ENCODE results near the gene ZNF141. TPM values are rescaled to one million over a fixed set of nuclear protein-coding genes. Genes with fewer than 3 reads are reported as not detected.
"Not testable (repeated sequence)": the region's sequence is repeated elsewhere in the genome, so short reads cannot be mapped to it uniquely, and the experiment has no call there.

The ZNF141 gene
- 3.9 TPM for polyA plus RNA-seq (2013, experiment 1 of 2; ENCODE audit: insufficient read length)
- polyA plus RNA-seq (2013, experiment 2 of 2; ENCODE audit: insufficient read length), result 5.2 TPM

- peak; percentile 98 for DNase-seq
Observed at GRCh38 chr4:337143-337931, at the start of gene ZNF141. Gene ZNF141 (plus strand): TSS chr4:337814. CDS start chr4:337984, 170 bp downstream.

GRCh38 chr4:288891-289290, 48.7 kb upstream of the ZNF141 start:
- no peak for DNase-seq

DNA sequence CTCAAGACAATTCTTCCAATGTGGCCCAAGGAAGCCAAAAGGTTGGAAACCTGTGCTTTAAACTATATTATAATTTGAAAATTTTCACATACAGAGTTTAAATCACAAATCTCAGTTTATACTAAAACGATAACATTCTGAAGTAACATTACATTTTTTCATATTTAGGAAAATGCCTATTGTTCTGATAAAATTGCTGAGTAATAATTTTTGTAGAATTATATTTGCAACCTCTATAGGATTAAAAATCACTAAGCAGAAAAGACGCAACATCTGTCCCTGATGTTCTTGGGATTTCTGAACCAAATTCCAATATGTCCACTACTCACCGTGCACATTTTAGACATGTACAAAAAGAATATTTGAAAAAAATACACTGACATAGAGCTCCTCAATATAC, 42.9 kb upstream of the ZNF141 start:
- no peak for DNase-seq

GRCh38 chr4:302381-302780, 35.2 kb upstream of the ZNF141 start:
- DNase-seq, result no peak

DNA sequence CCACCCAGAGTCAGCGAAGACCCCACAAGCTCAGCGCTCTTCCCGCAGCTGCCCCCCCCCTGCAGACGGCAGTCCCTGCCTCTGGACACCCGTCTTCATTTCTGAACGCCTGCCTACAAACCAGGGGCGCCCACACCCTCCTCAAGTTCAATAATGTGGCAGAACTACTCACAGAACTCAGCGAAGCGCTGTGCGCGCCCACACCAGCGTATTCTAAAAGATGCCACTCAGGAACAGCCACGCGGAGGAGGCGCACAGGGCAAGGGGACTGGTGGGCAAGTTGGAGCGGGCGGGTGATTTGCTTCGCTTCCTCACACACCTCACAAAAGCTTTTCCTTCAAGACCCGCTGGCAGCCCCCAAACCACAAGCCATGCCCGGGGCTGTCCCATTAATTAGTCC, 33.1 kb upstream of the ZNF141 start:
- DNase-seq, result not testable (repeated sequence)

GRCh38 chr4:304969-305680, 32.5 kb upstream of the ZNF141 start, which contains the start of gene ZNF732:
Gene ZNF732 (minus strand): TSS chr4:305474. CDS start chr4:305310, 164 bp downstream.
- peak; percentile 73 for DNase-seq

- DNase-seq, result no peak
Observed at GRCh38 chr4:306551-306961, 31.1 kb upstream of the ZNF141 start.

DNA sequence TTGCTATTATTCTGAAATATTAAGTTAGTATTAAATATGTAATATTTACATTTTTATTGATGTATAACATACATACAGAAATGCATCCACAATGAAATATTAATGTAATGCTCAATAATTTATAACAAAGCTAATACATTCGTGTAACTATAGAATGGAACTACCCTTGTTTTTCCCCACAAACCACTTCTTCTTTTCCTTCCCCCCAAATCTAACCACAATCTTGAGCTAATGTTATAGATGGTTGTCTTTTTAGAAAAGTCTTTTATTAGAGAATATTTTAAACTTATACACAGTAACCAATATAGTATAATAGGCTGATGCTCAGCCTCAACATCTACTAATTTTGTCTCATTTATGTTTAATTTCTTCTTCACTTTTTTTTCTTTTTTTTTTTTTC, 27.8 kb upstream of the ZNF141 start:
- no peak for DNase-seq

DNA sequence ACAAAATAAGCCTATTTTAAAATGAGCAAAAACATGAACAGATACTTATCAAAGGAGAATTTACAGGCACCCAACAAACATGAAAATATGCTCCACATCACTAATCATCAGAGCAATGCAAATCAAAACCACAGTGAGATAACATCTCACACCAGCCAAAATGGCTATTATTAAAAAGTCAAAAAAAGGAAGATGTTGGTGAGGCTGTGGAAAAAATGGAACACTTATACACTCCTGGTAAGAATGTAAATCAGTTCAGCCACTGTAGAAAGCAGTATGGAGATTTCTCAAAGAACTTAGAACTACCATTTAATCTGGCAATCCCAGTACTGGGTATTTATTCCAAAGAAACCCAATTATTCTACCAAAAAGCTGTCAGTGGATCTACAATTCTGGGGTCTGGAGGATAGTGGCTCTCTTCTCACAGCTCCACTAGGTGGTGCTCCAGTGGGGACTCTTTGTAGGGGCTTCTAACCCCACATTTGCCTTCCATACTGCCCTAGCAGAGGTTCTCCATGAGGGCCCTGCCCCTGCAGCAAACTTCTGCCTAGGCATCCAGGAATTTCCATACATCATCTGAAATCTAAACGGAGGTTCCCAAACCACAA, 23.2 kb upstream of the ZNF141 start:
- DNase-seq, result no peak

DNA sequence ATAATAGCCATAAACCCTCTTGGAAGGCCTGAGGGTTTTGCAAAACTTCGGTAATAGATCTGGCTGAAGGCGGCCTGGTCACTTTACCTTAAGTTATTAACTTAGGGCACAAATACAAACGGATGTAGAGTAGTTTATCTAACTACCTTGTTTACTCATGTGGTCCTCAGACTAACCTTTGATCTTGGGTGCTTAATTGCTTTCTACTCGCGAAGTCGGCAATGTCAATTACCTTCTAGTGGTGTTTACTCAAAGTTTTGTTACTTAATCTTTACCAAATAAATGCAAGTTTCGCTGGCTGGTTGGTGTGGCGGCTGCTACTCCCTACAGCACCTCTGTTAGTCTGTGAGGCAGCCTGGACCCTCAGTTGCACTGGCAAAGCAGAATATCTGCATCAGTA, 8.9 kb upstream of the ZNF141 start:
- DNase-seq, result no peak

GRCh38 chr4:335515-335914, 2.1 kb upstream of the ZNF141 start:
- no peak for DNase-seq

DNA sequence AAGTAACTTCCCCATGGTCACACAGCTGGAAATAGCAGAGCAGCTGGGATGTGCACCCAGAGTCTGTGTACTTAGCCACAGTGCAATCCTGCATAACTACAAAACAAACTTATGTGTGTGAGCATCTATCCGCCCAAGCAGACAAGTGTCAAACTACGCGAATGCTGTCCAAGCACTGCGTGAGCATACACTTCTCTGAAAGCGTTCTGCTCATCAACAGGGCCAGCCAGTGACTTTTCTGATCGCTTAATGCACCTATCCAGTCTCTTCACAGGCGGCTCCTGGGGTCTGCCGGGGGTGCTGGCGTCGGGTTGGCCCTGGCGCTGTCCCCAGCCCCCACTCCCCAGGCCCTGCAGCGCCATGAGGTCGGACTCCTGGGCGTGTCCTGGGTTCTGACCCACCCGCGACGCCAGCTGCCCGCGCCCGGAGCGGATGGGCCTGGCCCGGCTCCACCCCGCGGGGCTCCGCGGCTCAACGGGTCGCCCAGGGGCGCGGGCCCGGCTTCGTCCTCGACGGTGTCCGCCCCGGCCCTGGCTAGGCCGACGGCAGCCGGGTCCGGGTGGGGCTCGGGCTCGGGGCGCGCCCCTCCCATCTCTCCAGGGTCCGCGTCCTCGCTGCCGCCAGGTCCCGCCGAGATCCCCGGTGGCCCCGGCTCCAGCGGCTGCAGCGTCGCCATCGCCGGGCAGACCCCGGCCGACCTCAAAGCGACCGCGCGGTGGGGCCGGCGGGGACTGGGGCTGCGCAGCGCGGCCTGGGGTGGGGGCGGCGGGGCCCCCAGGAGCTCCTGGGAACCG, 1.3 kb upstream of the ZNF141 start:
- no peak for DNase-seq

- DNase-seq, result no peak
Observed at GRCh38 chr4:336893-337142, 796 bp upstream of the ZNF141 start.

GRCh38 chr4:337932-338758, 531 bp downstream of the ZNF141 start:
- DNase-seq, result peak; percentile 19

DNA sequence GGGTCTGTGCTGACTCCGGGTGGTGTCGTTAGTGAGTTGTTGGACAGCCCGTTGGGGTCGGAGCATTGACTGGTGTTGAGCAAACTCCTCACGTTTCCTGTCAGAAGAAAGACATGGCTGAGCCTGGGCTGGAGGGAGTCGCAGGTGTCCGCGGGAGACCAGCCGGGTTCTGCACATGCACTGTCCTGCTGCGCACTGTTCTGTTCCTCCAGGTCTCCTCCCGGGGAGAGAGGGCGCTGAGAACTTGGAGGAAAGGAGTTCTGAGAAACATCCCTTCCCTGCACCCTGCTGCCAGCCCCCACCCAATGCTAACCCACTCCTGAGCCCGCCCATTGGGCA, 1.1 kb downstream of the ZNF141 start:
- no peak for DNase-seq

GRCh38 chr4:340011-340410, 2.4 kb downstream of the ZNF141 start:
- DNase-seq, result no peak

GRCh38 chr4:373062-373839, 35.6 kb downstream of the ZNF141 start:
- no peak for DNase-seq

GRCh38 chr4:374298-375160, 36.9 kb downstream of the ZNF141 start:
- DNase-seq, result no peak

DNA sequence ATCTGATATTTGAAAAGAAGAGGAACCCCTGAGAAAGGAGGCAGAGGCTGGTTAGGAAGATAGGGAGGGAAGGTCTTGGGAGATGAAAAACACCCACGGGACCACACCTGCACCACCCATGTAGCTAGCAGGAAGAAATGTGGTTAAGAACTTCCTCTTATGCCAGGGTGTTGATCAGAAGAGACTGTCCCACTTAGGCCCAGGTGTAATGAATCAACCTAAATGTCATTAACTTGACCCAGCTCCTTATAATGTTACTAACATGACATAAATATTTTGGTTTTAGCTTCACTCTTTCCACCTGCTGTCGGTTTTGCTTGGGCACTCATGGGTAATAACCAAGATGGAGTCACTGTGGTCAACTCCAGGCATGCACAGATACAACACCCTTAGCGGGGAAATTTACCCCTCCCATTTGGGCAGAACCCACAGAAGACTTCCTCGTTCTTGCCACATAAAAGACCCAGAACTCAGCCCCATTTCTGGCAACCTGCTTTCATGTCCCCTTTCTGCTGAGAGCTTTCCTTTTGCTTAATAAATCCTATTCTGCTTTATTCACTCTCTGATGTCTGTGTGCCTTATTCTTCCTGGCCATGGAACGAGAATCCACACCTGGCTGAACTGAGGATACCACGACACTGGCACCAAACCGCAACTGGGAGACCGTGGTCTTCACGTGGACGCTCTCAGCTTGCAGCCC, 46.8 kb downstream of the ZNF141 start:
- DNase-seq, result no peak

All from fibroblast of skin of scalp (primary cell).